Amygdala (tissue), 56 donors: ENCODE data around the gene TTC21A.

ENCODE experiments used
- DNase-seq, 56 donors: peaks; one replicate each; lab custom pipeline; 2025; lab: John Stamatoyannopoulos, UW

The TTC21A gene

DNA sequence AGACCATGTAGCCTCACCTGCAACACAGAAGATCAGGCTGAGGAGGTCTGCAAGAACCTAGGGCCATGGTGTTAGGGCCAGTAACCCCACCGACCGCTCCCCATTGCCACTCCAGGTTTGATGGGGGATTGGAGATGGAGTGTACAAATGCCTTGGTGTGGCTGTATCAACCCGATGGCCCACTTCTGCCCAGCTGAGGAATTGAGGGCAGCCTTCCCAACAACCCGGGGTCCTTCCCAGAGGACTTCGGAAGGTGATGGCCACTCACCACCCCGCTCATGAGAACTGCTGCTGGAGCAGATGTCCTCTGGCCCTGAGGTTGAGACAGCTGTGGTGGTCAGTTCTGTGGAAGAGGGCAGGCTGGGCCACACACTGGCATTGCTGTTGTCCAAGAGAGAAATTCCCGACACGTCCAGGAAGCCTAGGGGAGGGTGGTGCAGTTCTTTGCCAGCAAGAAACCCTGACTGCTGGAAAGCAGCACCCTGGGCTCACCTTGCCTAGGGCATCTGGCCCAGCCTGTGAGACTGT, 8.9 kb upstream of the TTC21A start:
- no peak for DNase-seq

DNA sequence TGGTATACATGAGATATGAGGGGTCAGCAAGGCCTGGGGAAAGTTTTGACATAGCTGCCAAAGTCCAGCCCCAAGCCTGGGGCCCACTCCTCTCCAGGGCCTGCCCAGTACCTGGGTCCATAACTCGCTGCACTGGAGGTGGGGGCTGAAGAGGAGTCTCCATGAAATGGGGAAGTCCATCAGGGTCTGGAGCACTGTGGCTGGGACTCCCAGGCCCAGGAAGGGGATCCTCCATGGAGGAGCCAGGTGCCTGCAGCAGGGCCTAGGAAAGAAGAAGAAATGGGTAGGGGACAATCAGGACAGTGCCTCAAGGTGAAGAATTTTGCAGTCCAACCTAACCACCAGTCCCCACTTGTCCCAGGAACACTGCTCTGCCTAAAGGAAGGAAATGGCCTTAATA, 8.2 kb upstream of the TTC21A start:
- DNase-seq, result no peak

DNA sequence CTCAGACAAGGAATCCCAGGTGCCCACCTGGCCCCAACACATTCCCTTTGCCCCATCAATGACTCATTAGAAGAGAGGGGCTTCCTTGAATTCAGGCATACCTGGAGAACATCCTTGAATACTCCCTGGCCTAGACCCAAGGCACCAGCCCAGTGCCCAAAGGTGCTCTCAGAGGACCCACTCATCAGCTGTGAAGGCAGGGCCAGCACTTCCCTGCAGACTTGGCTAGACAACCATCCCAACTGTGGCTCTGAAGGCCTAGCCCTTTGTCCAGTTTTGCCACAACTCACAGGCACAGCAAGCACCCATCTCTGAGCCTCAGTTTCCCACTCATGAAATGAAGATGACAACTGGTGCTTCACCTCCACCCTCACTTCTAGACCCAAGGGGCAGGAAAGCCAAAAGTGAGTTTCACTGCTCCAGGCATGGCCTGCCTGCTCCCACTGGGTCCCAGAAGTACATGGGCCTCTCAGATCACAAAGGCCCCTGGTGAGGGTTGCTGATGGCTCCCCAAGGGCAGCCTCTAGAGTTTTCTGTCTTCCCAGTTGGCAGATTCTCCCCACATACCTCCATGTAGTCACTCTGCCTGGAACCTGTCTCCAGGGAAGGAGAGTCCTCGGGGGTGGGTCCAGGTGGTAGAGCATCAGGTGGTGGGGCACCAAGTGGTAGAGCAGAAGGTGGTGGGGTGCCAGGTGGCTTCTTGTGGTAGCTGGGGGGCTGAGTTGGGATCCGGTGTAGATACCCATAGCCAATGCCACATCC, 7.6 kb upstream of the TTC21A start:
- DNase-seq, result no peak

DNA sequence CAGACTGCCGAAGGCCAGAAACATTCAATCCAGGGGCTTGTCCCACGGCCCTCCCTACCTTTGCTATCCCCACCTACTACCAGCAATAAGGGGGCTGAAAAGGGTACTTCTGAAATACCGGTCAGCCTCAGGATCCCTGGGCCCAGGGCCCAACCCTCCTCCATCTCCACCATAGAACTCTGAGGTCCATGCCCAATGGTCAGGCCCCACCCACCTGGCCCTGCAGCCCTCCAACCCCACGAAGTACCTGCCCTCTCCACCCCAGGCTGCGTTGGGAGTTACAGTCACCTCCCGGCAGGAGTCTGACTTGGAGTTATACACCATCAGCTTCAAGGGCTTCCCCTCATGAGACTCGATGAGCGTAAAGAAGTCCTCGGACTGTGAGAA, 7.0 kb upstream of the TTC21A start:
- no peak for DNase-seq

DNA sequence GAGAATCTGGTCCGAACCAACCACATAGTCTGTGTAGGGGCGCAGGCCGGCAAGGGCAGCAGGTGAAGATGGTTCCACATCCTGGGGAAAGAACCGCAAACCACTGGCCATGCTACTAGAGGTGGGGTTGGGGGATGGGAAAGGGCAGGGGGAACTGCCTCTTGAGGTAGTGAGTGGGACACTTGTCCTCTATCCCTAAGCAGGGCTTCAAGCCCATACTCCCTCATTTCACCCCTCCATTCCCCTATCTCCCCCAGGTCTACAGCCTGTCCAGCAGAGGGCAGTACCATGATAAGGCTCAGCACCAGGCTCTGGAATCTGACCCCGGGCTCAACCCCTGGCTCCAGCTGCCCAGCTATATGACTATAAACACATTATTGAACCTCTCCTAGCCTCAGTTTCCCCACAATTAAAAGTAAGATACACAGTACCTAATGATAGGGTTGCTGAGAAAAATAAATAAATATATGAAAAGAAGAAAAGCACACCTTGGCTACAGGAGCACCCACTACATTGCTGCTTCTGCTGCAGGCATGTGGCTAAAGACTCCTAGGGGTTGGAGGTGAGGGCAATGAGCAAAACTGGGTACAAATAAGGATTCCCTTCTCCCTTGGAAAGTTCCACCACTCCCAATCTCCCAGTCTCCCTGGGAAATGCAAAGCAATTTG, 6.3 kb upstream of the TTC21A start:
- DNase-seq, result peak in 2 of 56 donors; percentile 12 to 19

DNA sequence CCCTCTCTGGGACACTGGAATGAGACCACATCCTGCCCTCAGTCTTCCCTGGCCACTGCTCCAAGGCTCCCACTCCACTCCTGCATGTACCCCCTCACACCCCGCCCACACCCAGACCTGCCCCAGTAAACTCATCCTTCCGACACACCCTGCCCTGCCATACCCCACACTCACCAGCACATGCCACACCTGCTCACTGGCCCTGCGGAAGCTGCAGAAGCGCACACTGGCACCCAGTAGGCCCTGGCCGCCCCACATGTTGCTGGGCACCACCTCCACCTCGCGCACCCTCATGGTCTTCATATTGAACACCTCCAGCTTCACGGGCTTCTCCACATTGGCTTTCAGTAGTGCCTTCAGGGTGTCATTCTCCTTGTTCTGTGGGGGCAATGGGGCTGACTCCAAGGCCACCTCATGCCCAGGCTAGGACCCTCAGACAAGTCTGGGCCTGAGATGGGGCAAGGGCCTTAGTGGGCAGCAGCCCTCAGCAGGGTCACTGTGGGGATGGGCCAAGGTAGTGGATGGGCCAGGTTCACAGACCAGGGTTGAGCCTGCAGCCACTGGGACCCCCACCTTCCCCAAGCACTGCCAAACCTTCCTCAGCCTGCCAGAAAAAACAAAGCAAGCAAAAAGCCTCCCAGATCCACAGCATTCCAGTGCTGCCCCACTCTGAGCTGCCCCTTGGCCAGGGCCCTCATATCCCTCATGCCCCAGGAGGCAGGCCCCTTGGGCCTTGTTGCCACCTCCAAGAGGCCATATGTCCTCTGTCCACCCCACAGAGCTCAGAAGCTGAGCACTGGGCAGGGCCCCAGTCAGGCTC, 4.8 kb upstream of the TTC21A start:
- DNase-seq, result no peak

DNA sequence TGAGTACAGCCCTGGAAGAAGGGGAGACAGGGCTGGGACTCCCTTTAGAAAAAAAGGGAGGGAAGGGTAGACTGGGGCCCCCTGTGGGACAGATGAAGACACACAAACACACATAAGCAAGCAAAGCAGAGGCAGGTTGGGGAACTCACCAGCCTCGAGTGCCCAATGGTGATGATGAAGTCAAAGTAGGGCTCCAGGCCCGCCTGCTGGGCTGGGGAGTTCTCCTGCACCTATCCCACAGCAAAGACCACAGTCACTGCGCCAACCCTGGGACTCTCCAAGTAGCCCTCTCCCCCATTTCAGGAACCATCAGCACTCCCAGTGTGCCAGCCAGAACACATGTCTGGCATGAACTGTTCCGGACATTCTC, 4.2 kb upstream of the TTC21A start:
- no peak for DNase-seq

DNA sequence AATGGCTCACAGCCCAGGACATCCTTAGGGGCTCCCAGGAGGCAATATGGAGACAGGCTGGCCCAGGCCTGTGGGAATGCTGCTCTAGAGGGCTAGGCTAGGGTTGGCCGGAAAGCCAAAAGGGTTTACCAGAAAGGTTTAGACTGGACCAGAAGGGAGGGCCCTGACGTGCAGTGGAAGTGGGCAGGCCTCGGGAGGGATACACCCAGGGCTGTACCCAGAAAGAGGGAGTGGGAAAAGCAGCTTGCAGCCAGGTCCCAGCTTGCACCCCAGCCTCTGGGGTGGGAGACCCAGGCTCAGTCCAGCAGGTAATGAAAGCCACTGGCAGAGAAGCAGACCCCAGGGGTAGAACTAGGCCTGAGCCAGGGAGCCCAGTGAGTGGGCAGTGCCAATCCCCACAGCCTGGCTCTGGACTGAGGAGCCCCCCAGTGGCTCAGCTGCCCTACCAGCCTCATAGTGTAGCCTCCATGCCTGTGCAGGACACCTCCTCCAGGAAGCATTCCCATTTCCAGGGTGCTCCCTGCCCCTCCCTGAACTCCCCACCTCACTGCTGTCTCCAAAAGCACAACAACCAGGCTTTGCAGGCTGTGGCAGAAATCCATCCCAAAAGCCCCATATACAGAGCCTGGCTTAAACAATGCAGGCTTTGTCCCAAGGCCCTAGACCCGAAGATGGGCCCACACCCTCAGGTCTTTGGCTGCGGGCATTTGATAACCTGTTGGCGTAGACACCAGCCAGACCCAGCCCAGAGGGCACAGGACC, 3.5 kb upstream of the TTC21A start:
- DNase-seq, result peak in 1 of 56 donors; percentile 44

DNA sequence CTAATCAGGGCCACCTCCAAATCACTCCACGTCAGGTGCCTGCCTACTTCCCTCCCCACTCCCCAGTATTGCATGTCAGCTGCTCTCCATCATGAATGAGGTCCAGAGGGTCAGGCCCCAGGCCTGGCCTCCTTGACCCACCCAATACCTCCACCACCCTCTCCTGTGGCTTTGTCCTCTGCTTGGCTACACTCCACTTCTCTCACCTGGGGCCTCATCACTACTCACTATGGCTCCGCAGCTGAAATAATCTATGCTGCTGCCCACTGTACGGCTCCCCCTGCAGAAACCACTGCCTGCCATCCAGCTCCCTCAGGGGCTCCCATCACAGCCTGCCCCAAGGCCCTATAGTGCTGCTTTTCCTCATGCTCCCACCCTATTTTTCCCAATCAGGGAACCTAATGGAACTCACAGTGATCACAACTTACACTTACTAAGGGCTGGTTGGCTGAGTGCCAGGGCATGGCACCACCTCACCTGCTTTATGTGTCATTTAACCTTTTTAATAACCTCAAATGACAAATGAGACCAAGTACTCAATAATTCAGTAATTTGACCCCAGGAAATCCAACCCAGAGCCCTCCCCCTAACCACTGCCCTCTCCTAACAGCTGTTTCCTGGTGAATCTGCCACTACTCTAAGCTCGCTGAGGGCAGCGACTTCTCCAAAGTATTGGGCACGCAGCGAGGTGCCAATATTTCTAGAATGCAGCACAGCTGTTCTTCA, 2.4 kb upstream of the TTC21A start:
- no peak for DNase-seq

DNA sequence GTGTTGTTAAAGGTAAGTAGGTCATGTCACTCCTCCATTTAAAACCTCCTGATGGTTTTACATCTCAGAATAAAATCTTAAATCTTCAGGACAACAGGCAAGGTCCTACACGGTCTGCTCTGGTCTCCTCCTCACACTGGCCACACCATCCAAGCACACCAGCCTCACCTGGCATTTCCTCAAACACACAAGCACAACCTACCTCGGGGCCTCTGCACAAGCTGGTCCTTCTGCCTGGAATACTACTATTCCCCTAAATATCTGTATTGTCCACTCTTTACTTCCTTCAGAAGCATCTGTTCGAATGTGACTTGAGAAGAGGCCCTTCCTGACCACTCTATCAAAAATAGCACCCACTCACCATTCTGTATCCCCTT, 1.8 kb upstream of the TTC21A start:
- no peak for DNase-seq

DNA sequence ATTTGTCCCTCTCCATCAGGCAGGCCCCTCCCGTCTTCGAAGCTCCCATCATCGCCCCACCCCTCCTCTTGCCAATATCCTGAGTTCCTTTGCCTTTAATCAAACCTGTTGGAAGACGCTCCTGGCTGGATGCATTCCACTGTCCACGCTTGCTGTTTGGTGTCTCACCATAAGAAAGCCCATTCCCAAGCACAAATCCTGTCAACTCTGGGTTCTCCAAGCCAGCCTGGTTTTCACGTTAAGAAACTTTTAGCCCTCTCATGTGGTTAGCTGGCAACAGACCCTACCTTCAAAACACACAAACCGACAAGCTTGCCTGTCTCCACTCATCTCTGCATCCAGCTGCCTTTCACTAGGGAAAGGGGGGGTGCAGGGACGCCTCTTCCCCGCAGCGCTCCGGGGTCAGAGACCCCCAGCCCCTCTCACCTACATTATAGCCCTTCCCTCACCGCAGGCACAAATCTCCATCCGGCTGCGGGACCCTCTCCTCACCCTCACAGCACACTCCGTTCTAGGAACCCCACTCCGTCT, 1.1 kb upstream of the TTC21A start:
- no peak for DNase-seq

DNA sequence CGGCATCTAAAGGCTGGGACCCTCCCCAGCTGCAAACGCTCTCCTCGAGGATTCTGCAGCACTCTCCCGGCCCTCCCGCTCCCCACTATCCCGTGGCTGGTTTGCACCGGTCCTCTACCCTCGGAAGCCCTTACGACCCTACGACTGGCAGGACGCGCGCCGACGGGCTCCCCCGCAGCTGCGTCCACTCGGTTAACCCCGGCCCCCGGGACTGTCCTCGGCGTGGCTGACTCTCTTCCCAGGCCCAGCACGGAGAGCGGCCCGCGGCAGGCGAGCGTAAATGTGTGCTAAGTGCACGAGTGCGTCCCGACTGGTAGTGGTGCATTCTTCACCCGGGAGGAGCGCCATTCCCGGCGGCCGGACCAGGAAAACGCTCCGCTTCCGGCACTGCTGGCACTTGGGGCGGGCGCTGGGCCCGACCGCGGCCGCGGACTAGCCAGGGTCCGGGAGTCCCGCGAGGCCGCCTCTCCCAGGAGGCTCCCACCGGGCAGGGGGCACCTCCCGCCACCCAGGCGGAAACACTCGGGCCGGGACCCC, 561 bp upstream of the TTC21A start:
- peak in 17 of 56 donors; percentile 25 to 74 (median 59) for DNase-seq

DNA sequence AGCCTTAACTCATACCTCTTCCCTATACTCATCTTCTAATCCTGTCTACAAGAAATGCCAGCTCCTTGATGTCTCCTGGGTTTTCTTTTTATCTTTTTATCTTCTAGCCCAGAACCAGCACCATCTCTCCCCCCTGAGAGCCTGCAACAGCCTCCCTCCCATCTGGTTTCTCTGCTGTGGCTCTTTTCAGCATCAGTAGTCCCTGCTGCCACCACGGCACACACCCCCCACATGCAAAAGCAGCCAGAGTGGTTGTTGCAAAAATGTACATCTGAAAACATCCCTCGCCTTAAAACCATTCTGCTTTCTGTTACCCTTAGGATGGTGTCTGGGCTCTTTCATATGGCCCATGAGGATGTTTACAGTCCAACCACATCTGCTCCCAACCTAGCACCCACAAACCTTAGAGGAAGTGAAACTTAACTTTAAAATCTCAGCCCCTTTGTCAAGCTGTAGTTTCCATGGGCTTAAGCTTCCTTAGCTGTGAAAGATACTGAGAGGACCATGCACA, 775 bp downstream of the TTC21A start:
- DNase-seq, result peak in 4 of 56 donors; percentile 41 to 70 (median 49)

DNA sequence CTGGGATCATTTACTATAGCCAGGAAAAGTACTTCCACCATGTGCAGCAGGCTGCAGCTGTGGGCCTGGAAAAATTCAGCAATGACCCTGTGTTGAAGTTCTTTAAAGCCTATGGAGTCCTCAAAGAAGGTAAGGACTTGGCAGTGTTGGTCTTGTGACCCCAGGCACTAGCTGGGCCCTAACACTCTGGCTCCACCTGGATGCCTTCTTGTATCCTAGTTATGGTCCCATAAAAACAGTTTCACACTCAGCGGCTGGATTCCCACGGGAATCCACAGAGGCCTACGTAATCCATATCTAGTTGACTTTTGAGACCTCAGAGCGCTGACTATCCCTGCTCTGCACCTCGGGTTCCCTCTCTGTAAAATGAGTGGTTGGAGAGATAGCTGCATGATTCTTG, 1.6 kb downstream of the TTC21A start:
- DNase-seq, result no peak

DNA sequence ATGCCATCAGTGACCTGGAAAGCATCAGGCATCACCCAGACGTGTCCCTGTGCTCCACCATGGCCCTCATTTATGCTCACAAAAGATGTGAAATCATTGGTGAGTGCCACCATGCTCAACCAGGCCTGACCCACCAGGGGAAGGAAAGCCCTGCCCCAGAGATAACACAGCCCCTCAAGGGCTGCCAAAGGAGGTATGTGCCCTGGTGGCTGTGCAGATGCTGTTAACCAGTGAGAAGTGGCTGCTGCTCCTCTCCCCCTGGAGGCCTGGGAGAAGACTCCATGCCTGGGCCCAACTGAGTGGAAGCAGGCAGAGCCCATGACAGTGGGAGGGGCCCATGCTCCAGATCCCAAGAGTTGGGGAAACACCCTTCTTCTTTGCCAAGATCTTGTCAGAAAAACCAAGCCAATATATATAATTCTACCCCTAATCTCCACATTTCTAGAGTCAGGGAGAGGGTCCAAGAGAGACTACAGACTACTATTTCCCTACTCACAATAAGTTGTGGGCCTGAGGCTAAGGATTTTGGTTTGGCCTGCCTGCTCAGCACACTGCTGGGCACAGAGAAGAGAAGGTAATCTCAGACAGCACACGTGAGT, 2.7 kb downstream of the TTC21A start:
- DNase-seq, result no peak

DNA sequence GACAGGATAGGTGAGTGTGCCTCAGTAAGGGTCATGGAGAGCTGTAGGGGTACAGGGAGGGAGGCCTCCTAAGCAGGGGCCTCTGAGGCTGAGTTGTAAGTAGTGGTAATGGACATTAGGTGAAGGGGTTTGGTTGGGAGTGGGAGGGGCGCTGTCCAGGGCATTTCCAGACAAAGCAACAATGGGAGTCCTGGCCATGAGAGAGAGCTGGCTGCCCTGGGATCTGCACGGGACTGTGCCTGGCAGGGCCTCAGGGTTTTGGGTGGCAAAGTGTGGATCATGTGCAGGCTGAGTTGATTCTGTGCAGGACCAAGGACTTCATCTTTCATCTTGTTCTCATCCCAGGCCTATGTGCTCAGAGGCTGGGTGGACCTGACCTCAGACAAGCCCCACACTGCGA, 4.6 kb downstream of the TTC21A start:
- no peak for DNase-seq

DNA sequence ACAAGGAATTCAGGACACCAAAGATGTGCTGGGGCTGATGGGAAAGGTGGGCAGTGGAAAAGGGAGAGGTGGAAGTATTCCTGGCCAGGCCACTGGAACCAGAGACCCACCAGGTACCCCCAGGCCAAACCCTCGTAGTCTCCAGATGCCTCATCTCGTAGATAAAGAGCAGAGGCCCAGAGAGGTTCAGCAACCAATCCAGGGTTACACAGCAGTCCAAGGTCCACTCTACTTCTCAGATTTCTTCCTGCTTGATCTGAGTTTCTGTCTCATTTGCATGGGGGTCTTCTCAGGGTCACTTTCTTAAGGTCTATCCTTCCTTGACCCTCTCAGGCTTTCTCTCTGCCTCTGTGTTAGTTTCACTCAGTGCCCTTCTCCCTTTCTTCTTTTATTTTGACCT, 5.1 kb downstream of the TTC21A start:
- no peak for DNase-seq

DNA sequence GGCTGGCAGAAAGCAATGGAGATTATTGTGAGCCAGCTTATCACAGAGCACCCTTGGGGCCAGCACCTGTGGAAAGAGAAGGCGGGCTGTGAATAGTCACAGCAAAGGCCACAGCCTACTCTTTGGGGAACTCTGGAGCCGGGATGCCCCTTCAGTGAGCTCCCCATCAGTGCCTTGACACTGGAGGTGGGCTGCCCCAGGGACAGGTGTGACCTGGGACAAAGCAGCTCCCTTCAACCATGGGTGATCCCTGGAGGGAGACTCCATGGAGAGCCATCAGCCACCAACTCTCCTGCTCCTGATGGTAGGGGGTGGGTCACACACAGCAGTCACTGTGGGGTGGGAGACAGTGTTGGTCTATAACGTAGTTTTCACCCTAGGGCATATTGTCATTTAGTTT, 5.8 kb downstream of the TTC21A start:
- no peak for DNase-seq

DNA sequence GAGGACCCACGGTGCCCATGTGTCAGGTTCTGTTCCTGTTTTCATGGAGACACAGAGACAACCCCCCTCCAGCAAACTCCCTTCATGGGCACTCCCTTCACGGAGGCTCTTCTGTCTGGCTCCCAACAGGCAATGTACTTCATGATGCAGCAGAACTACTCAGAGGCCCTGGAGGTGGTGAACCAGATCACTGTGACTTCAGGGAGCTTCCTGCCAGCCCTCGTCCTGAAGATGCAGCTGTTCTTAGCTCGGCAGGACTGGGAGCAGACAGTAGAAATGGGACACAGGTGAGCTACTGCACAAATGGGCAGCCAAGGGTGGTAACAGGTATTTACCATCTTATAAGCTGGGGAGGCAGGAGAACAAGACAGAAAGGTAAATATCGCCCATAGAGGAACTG, 7.0 kb downstream of the TTC21A start:
- DNase-seq, result no peak
